HEK293T (cell line): Measurements from ENCODE around the gene NIN.

Experiments used
- ARNT ChIP-seq: fragments of 450-650 bp; IDR thresholded peaks from 2 replicates; pipeline ENCODE4 v1.6.1; 2017; ENCODE audit warnings: mild to moderate bottlenecking
- BHLHE40 ChIP-seq: fragments of 450-650 bp; IDR thresholded peaks from 2 replicates; pipeline ENCODE4 v1.6.1; 2016; ENCODE audit warnings: mild to moderate bottlenecking, moderate library complexity, borderline replicate concordance
- ELF4 ChIP-seq: fragments of 450-650 bp; IDR thresholded peaks from 2 replicates; pipeline ENCODE4 v1.6.1; 2017; ENCODE audit warnings: antibody characterized with exemption
- FOXA1 ChIP-seq: fragments of 450-650 bp; IDR thresholded peaks from 2 replicates; pipeline ENCODE4 v1.6.1; 2016; ENCODE audit warnings: mild to moderate bottlenecking
- FOXK2 ChIP-seq: fragments of 450-650 bp; IDR thresholded peaks from 2 replicates; pipeline ENCODE4 v1.6.1; 2016; ENCODE audit warnings: mild to moderate bottlenecking
- FOXM1 ChIP-seq: fragments of 450-650 bp; IDR thresholded peaks from 2 replicates; pipeline ENCODE4 v1.6.1; 2017; ENCODE audit warnings: mild to moderate bottlenecking, borderline replicate concordance
- TARDBP ChIP-seq: fragments of 450-650 bp; IDR thresholded peaks from 2 replicates; pipeline ENCODE4 v1.6.1; 2016
- TF ChIP-seq, protein P1 (sequence below): fragments of 450-650 bp; IDR thresholded peaks from 2 replicates; pipeline ENCODE4 v1.6.1; 2016

DNA sequence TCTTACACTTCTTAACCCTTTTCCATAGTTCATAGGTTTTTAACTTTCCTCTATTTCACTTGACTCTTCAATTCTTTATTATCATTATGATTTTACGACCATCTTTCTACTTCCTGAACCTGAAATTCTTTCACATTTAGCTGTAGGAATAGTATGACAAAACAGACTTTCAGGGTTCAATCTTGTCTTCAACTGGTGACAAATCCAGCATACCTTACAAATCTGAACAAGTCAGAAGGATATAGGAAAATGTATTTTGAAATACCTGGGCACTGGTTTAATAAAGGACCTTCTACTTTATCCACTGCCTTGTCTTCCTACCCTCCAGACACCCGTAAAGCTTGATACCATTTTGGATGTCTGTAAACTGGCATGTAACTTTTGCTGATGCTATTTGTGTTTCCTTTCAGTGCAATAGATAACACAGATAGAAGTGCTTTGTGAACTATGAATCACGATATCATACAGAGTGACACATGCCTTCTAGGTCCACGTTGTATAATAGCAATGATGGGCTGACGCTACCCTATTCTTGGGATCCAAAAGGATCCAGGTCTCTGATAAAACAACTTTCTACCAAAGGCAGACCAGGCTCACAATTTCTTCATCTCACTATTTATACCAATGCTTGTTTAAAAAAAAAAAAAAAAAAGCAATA is 85.4 kb downstream of the NIN start:
- TF ChIP-seq, protein P1, sequence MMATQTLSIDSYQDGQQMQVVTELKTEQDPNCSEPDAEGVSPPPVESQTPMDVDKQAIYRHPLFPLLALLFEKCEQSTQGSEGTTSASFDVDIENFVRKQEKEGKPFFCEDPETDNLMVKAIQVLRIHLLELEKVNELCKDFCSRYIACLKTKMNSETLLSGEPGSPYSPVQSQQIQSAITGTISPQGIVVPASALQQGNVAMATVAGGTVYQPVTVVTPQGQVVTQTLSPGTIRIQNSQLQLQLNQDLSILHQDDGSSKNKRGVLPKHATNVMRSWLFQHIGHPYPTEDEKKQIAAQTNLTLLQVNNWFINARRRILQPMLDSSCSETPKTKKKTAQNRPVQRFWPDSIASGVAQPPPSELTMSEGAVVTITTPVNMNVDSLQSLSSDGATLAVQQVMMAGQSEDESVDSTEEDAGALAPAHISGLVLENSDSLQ = no peak
- TF ChIP-seq ARNT (no peak), ELF4 (no peak), FOXM1 (no peak), TARDBP (no peak), BHLHE40 (no peak), FOXA1 (no peak), FOXK2 (no peak)
